H1 (cell line): ENCODE results near the gene ATPAF1. TPM values are rescaled to one million over a fixed set of nuclear protein-coding genes. Genes with fewer than 3 reads are reported as not detected.

Source experiments
- GTF2F1 ChIP-seq: IDR thresholded peaks from 2 replicates; pipeline ENCODE4 v1.6.1; 2012; ENCODE audit warnings: low read depth, low read length, improper control_type of control experiment, borderline replicate concordance
- HDAC2 ChIP-seq, 2 experiments: fragments of 300-600 bp in 1 of 2; sonication (generic) in 1 of 2; IDR thresholded peaks; 2 replicates each; pipeline ENCODE4 v1.6.1; 2011 to 2012; ENCODE audit warnings: low read depth in 2 of 2, low read length in 2 of 2, mild to moderate bottlenecking in 2 of 2, moderate library complexity in 2 of 2, borderline replicate concordance in 1 of 2, inconsistent platforms in 1 of 2
- JUND ChIP-seq: IDR thresholded peaks from 2 replicates; pipeline ENCODE4 v1.6.1; 2011; ENCODE audit warnings: mild to moderate bottlenecking, improper control_type of control experiment, low read length
- RAD21 ChIP-seq, 2 experiments: IDR thresholded peaks in 1 of 2; conservative IDR thresholded peaks in 1 of 2; 2 replicates each; pipeline ENCODE4 v1.6.1; 2011; ENCODE audit warnings: low read depth in 2 of 2, low read length in 2 of 2, improper control_type of control experiment in 1 of 2, inconsistent platforms in 1 of 2, mild to moderate bottlenecking in 1 of 2, moderate library complexity in 1 of 2
- SAP30 ChIP-seq: fragments of 300-600 bp; sonication (generic); IDR thresholded peaks from 2 replicates; pipeline ENCODE4 v1.7.1; 2012; ENCODE audit warnings: low read length, moderate library complexity, mild to moderate bottlenecking, inconsistent platforms; ENCODE audit not compliant: insufficient read depth, insufficient replicate concordance
- TBP ChIP-seq: IDR thresholded peaks from 2 replicates; pipeline ENCODE4 v1.6.1; 2011; ENCODE audit warnings: low read depth, low read length, improper control_type of control experiment
- polyA plus RNA-seq, 7 experiments: library from polyadenylated mRNA; depleted of rRNA in 3 of 7; stranded (reverse) in 5 of 7; unstranded in 2 of 7; fragments of >200 nt in 5 of 7; fragments of 200-250 nt in 2 of 7; gene quantifications; 1 replicate in 5 of 7; 2 replicates in 1 of 7; 4 replicates in 1 of 7; pipeline versions ENCODE4 v1.2.1 to v1.2.3, GENCODE V29; 2011 to 2013; ENCODE audit warnings: missing spikeins in 2 of 7, mixed read lengths in 2 of 7
- total RNA-seq: library from RNA; stranded (reverse); fragmentation: NEBNext Ultra II Directional; extraction: Animal tissue kit (Norgen Biotek cat#: 25700); gene quantifications from 2 replicates; pipeline ENCODE4 v1.2.1, GENCODE V29; 2021
- TF ChIP-seq, protein P1 (sequence below): fragments of 300-600 bp; sonication (generic); IDR thresholded peaks from 2 replicates; pipeline ENCODE4 v1.7.1; 2012; ENCODE audit warnings: low read length, moderate library complexity, mild to moderate bottlenecking, inconsistent platforms; ENCODE audit not compliant: insufficient replicate concordance
- TF ChIP-seq, protein P2 (sequence below): IDR thresholded peaks from 2 replicates; pipeline ENCODE4 v1.6.1; 2011; ENCODE audit warnings: low read length, improper control_type of control experiment

The ATPAF1 gene
- total and polyA plus RNA-seq, 2 of the 8 experiments (the other 6 are each of a cell fraction or from before 2014, with no cell fraction given), result 46.7 to 55.9 TPM

DNA sequence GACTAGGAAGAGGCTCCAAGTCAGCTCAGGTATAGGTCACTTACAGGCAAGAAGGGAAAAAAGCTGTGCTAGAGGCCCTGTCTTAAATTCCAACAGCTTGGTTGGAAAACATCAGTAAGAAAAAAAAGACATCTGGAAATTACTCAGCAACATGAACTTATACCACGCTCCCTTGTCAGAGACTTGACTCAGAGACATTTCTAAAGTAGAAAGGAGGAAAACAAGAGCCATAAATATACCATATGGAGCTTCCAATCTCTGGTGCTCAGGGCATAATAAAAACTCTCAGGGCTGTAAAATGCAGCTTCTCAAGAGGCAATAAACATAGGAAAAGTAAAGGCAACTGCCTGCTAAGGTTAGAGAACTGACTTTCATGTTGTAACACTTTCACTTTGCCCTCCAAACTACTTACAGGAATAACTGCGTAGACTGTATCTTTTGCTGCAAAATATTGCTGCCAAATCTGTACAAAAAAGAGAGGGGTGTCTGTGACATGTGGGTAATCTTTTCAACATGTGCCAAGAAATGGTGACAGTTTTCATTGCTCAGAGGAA is 14.7 kb downstream of the ATPAF1 start (continued):
- TF ChIP-seq, protein P1, sequence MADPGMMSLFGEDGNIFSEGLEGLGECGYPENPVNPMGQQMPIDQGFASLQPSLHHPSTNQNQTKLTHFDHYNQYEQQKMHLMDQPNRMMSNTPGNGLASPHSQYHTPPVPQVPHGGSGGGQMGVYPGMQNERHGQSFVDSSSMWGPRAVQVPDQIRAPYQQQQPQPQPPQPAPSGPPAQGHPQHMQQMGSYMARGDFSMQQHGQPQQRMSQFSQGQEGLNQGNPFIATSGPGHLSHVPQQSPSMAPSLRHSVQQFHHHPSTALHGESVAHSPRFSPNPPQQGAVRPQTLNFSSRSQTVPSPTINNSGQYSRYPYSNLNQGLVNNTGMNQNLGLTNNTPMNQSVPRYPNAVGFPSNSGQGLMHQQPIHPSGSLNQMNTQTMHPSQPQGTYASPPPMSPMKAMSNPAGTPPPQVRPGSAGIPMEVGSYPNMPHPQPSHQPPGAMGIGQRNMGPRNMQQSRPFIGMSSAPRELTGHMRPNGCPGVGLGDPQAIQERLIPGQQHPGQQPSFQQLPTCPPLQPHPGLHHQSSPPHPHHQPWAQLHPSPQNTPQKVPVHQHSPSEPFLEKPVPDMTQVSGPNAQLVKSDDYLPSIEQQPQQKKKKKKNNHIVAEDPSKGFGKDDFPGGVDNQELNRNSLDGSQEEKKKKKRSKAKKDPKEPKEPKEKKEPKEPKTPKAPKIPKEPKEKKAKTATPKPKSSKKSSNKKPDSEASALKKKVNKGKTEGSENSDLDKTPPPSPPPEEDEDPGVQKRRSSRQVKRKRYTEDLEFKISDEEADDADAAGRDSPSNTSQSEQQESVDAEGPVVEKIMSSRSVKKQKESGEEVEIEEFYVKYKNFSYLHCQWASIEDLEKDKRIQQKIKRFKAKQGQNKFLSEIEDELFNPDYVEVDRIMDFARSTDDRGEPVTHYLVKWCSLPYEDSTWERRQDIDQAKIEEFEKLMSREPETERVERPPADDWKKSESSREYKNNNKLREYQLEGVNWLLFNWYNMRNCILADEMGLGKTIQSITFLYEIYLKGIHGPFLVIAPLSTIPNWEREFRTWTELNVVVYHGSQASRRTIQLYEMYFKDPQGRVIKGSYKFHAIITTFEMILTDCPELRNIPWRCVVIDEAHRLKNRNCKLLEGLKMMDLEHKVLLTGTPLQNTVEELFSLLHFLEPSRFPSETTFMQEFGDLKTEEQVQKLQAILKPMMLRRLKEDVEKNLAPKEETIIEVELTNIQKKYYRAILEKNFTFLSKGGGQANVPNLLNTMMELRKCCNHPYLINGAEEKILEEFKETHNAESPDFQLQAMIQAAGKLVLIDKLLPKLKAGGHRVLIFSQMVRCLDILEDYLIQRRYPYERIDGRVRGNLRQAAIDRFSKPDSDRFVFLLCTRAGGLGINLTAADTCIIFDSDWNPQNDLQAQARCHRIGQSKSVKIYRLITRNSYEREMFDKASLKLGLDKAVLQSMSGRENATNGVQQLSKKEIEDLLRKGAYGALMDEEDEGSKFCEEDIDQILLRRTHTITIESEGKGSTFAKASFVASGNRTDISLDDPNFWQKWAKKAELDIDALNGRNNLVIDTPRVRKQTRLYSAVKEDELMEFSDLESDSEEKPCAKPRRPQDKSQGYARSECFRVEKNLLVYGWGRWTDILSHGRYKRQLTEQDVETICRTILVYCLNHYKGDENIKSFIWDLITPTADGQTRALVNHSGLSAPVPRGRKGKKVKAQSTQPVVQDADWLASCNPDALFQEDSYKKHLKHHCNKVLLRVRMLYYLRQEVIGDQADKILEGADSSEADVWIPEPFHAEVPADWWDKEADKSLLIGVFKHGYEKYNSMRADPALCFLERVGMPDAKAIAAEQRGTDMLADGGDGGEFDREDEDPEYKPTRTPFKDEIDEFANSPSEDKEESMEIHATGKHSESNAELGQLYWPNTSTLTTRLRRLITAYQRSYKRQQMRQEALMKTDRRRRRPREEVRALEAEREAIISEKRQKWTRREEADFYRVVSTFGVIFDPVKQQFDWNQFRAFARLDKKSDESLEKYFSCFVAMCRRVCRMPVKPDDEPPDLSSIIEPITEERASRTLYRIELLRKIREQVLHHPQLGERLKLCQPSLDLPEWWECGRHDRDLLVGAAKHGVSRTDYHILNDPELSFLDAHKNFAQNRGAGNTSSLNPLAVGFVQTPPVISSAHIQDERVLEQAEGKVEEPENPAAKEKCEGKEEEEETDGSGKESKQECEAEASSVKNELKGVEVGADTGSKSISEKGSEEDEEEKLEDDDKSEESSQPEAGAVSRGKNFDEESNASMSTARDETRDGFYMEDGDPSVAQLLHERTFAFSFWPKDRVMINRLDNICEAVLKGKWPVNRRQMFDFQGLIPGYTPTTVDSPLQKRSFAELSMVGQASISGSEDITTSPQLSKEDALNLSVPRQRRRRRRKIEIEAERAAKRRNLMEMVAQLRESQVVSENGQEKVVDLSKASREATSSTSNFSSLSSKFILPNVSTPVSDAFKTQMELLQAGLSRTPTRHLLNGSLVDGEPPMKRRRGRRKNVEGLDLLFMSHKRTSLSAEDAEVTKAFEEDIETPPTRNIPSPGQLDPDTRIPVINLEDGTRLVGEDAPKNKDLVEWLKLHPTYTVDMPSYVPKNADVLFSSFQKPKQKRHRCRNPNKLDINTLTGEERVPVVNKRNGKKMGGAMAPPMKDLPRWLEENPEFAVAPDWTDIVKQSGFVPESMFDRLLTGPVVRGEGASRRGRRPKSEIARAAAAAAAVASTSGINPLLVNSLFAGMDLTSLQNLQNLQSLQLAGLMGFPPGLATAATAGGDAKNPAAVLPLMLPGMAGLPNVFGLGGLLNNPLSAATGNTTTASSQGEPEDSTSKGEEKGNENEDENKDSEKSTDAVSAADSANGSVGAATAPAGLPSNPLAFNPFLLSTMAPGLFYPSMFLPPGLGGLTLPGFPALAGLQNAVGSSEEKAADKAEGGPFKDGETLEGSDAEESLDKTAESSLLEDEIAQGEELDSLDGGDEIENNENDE, result no peak
- TF ChIP-seq HDAC2 (IDR thresholded peaks at IDR 0.05; ENCODE audit: borderline replicate concordance in 1 of 2, low read depth in 2 of 2, low read length in 2 of 2), result no peak
- TF ChIP-seq TBP, result no peak
- TF ChIP-seq, protein P2, sequence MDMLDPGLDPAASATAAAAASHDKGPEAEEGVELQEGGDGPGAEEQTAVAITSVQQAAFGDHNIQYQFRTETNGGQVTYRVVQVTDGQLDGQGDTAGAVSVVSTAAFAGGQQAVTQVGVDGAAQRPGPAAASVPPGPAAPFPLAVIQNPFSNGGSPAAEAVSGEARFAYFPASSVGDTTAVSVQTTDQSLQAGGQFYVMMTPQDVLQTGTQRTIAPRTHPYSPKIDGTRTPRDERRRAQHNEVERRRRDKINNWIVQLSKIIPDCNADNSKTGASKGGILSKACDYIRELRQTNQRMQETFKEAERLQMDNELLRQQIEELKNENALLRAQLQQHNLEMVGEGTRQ, result no peak
- no peak for TF ChIP-seq SAP30
- TF ChIP-seq JUND, result no peak
- TF ChIP-seq GTF2F1, result no peak
- TF ChIP-seq RAD21 (IDR thresholded peaks at IDR 0.05 in 1 of 2, conservative IDR thresholded peaks at IDR 0.05 in 1 of 2; ENCODE audit: low read depth in 2 of 2, low read length in 2 of 2), result no peak
